Pons (tissue), 1 donor: ENCODE results near the gene RETREG1.
"Not testable (repeated sequence)": the region's sequence is repeated elsewhere in the genome, so short reads cannot be mapped to it uniquely, and the experiment has no call there.

Experiments
- DNase-seq: peaks from one replicate; pipeline ENCODE4 v3.0.0-alpha.2; 2016; ENCODE audit warnings: low spot score

RETREG1 gene

GRCh38 chr5:16450163-16450562 is 166.6 kb downstream of the RETREG1 start:
- no peak for DNase-seq

- DNase-seq, result no peak
Observed at GRCh38 chr5:16446993-16447392, 169.8 kb downstream of the RETREG1 start.

- no peak for DNase-seq
Observed at GRCh38 chr5:16437977-16438376, 178.8 kb downstream of the RETREG1 start.

GRCh38 chr5:16436065-16436682 is 180.6 kb downstream of the RETREG1 start:
- not testable (repeated sequence) for DNase-seq

GRCh38 chr5:16431490-16431889 is 185.3 kb downstream of the RETREG1 start:
- no peak for DNase-seq

- no peak for DNase-seq
Observed at GRCh38 chr5:16430349-16431089, 186.3 kb downstream of the RETREG1 start.

GRCh38 chr5:16428359-16428758 is 188.4 kb downstream of the RETREG1 start:
- no peak for DNase-seq

GRCh38 chr5:16427587-16427986 is 189.2 kb downstream of the RETREG1 start:
- no peak for DNase-seq
